AG04450 (cell line): ENCODE results near the gene RPAP2. TPM values are rescaled to one million over a fixed set of nuclear protein-coding genes. Genes with fewer than 3 reads are reported as not detected.

Source experiments
- CTCF ChIA-PET: fragments of 300-600, 350-600 bp; formaldehyde crosslinking; extraction: SDS; loops from one replicate; lab custom pipeline; 2022; ENCODE audit warnings: antibody characterized with exemption, inconsistent platforms; lab: Charles Lee
- POLR2A ChIA-PET: fragments of 350-600 bp; formaldehyde crosslinking; extraction: SDS; loops from one replicate; lab custom pipeline; 2021; ENCODE audit warnings: antibody characterized with exemption, inconsistent platforms; lab: Yijun Ruan, JAX
- DNase-seq: peaks from one replicate; pipeline ENCODE4 v3.0.0-alpha.2; 2011; ENCODE audit warnings: low read depth, low spot score
- H3K27ac ChIP-seq: one replicate; pipeline ENCODE4 v1.5.1; 2012; ENCODE audit warnings: low read depth, low read length, control low read depth
- H3K27me3 ChIP-seq: one replicate; pipeline ENCODE4 v1.6.0; 2012; ENCODE audit warnings: low read length; ENCODE audit not compliant: control insufficient read depth, insufficient read depth
- H3K4me3 ChIP-seq: 2 replicates; pipeline ENCODE4 v1.5.1; 2011; ENCODE audit warnings: mild to moderate bottlenecking, low read depth, low read length, control low read depth
- H3K9me3 ChIP-seq: 2 replicates; pipeline ENCODE4 v1.5.1; 2012; ENCODE audit warnings: low read length; ENCODE audit not compliant: control insufficient read depth, insufficient read depth
- polyA plus RNA-seq: library from polyadenylated mRNA; depleted of rRNA; stranded (reverse); fragments of >200 nt; gene quantifications from 2 replicates; pipeline ENCODE4 v1.2.3, GENCODE V29; 2011
- TF ChIP-seq, protein P1 (sequence below): IDR thresholded peaks from 2 replicates; pipeline ENCODE4 v1.5.1; 2011; ENCODE audit warnings: low read depth, low read length, control low read depth, inconsistent platforms

Gene RPAP2
- polyA plus RNA-seq, 1 experiment: 21.5 TPM

DNA sequence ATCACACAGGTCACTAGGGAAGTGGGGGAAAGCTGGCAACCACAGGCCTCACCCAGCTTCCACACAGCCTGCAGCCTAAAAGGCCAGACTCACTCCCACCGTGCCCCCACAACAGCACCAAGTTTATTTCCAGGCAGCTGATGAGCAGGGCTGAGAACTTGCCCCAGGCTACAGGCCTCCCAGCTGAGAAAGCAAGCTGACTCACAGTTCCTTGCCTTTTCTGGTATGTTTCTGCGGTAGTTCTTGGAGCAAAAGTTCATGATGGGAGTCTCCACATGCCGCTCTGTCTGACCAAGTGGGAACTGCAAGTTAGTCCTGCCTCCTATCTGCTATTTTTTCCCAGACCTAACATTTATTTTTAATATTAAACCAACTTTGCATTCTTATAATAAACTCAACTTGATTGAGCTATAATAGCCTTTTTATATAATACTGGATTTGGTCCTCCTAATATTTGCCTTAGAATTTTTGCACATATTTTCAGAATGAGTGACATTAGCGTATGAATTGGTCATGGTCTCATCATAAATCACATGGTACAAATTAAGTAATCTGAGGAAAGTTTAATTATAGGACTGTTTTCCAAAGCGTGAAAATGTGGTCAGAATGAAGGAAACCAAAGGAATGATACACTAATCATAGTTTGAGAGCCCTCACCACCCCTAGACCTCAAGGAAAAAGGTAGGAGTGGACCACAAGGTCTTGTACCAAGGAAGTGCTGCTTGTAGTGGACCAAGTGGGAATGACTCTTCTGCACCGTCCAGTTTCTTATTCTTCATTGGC is 30.7 kb downstream of the RPAP2 start:
- Histone ChIP-seq H3K27me3 (no peaks in the 10 kb centered on the region), H3K4me3 (no peak overlapping the region), H3K9me3 (peaks cover 15% of the 10 kb centered on the region), H3K27ac (no peak overlapping the region)
- ChIA-PET CTCF (interaction anchor here (0.5 to 1.1 kb wide), 2 partner anchors 19 to 451 kb away, joined by 3 to 5 read pairs; no protein-coding TSS in a partner anchor), POLR2A (no interaction called here)
- DNase-seq: no peak
- TF ChIP-seq, protein P1, sequence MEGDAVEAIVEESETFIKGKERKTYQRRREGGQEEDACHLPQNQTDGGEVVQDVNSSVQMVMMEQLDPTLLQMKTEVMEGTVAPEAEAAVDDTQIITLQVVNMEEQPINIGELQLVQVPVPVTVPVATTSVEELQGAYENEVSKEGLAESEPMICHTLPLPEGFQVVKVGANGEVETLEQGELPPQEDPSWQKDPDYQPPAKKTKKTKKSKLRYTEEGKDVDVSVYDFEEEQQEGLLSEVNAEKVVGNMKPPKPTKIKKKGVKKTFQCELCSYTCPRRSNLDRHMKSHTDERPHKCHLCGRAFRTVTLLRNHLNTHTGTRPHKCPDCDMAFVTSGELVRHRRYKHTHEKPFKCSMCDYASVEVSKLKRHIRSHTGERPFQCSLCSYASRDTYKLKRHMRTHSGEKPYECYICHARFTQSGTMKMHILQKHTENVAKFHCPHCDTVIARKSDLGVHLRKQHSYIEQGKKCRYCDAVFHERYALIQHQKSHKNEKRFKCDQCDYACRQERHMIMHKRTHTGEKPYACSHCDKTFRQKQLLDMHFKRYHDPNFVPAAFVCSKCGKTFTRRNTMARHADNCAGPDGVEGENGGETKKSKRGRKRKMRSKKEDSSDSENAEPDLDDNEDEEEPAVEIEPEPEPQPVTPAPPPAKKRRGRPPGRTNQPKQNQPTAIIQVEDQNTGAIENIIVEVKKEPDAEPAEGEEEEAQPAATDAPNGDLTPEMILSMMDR: no peak

DNA sequence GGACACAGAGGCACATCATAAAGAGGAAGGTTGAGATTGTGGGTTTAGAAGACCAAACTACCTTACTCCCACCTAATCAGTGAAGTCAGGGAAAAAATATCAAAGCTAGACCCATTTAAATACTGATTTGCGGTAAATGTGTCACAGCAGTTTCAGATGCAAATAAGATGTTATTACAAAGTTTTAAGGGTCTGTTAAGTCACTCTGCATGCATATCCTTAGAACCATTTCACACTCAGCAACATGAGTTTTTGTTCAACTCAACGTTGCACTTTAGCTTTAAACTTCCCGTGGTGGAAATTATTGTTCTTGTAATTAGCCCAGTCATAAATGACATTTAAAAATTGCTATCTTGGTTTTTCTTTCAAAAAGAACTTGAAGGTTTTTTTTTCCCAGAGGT is 34.8 kb downstream of the RPAP2 start:
- TF ChIP-seq, protein P1: no peak
- POLR2A ChIA-PET: no interaction called here

DNA sequence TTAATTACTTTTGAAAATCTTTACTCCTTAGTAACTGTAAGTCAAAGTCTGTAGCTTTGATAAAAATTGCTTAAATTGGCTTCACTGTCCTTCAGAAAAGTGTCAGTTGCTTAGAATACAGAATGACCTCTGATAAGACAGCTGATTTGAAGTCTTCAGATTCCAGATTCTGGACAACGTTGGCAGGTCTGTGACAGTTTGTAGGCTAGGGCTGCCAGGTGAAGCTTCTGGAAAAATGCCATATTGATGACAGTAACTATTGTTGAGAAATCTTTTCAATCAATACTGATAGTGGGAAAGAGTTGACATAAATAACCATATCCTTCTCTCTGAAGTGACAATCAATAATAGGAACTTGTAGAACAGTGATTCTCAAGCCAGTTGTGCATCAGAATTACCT is 41.3 kb downstream of the RPAP2 start:
- no peaks in the 10 kb centered on the region for H3K27me3 ChIP-seq
- no peak overlapping the region for H3K27ac ChIP-seq
- ChIA-PET CTCF (no interaction called here), POLR2A (no interaction called here)
- no peak for DNase-seq
- no peak overlapping the region for H3K4me3 ChIP-seq
- H3K9me3 ChIP-seq: no peaks in the 10 kb centered on the region
- TF ChIP-seq, protein P1: no peak

More for the DNA sequence above, 34.8 kb downstream of the RPAP2 start:
- no peak overlapping the region for H3K27ac ChIP-seq
- CTCF ChIA-PET: interaction anchor here (0.7 to 1.8 kb wide), 2 partner anchors 15 to 23 kb away, joined by 3 to 5 read pairs; no protein-coding TSS in a partner anchor
- H3K4me3 ChIP-seq: no peak overlapping the region
- no peak for DNase-seq
- H3K9me3 ChIP-seq: peaks cover 8% of the 10 kb centered on the region
- H3K27me3 ChIP-seq: no peaks in the 10 kb centered on the region

DNA sequence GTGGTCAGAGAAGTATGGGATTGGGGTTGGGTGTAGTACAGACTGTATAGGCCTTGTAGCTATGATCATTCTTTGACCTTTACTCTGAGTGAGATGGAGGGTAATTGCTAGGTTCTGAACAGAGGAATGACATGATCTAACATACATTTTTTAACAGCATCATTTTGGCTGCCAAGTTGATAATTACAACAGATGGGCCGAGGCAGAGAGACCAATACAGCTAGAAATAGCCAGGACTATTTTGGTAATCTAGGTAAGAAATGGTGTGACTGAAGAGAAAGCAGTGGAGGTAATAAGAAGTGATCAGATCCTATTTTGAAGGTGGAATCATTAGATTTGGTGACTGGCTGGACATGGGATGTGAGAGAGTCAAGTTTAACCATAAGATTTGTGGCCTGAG is 43.5 kb downstream of the RPAP2 start:
- CTCF ChIA-PET: no interaction called here
- no peaks in the 10 kb centered on the region for H3K27me3 ChIP-seq
- H3K27ac ChIP-seq: no peak overlapping the region
- DNase-seq: no peak
- no peak overlapping the region for H3K4me3 ChIP-seq
- POLR2A ChIA-PET: no interaction called here
- TF ChIP-seq, protein P1: no peak
- H3K9me3 ChIP-seq: no peaks in the 10 kb centered on the region

DNA sequence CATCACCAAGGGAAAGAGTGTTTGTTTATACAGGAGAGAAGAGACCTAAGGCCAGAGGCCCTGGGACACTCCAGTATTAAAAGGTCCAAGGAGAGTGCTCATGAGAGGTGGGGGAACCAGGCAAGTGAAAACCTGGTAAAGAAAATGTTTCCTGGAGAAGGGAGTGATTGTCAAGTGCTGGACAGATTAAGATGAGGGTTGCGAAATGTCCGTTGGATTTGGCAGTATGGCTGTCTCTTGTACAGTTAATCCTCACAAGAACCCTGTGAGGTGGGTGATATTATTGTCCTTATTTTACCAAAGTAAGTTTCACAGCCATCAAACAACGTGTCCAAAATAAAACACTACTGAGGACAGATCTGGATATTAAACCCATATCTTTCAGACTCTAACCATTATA is 44.2 kb downstream of the RPAP2 start:
- DNase-seq: no peak
- Histone ChIP-seq H3K27me3 (no peaks in the 10 kb centered on the region), H3K9me3 (no peaks in the 10 kb centered on the region), H3K4me3 (no peak overlapping the region), H3K27ac (no peak overlapping the region)
- ChIA-PET CTCF (no interaction called here), POLR2A (no interaction called here)
- TF ChIP-seq, protein P1: no peak
